Caco-2 (cell line): ENCODE data around the gene PDSS1. TPM values are rescaled to one million over a fixed set of nuclear protein-coding genes. Genes with fewer than 3 reads are reported as not detected.

ENCODE experiments used
- BruUV-seq: library from RNA; stranded (reverse); fragments of 400-500 nt; replicated peaks from 2 replicates; lab custom pipeline; 2021; lab: Mats Ljungman, UMichigan
- CTCF ChIA-PET: fragments of 300-600 bp; sonication (Branson Sonifier 250); formaldehyde crosslinking; loops from one replicate; lab custom pipeline; 2022; ENCODE audit warnings: antibody characterized with exemption; lab: Charles Lee
- POLR2A ChIA-PET: fragments of 300-600 bp; sonication (Branson Sonifier 250); formaldehyde crosslinking; loops from one replicate; lab custom pipeline; 2022; ENCODE audit warnings: antibody characterized with exemption; lab: Charles Lee
- DNase-seq, 2 experiments: peaks; one replicate each; pipeline versions ENCODE4 v3.0.0 to v3.0.0-alpha.2; 2020 to 2022
- H3K27me3 ChIP-seq: replicated peaks from 2 replicates; pipeline ENCODE4 v1.6.0; 2011; ENCODE audit warnings: low read length; ENCODE audit not compliant: control insufficient read depth, insufficient read depth
- H3K36me3 ChIP-seq: 2 replicates; pipeline ENCODE4 v1.5.1; 2011; ENCODE audit warnings: low read length; ENCODE audit not compliant: control insufficient read depth, insufficient read depth
- H3K4me1 ChIP-seq: fragments of 250-450 bp; sonication (Bioruptor Pico); 2 replicates; pipeline ENCODE4 v1.5.1; 2020; ENCODE audit warnings: mild to moderate bottlenecking
- H3K4me3 ChIP-seq: 2 replicates; pipeline ENCODE4 v1.5.1; 2011; ENCODE audit warnings: low read depth, mild to moderate bottlenecking, control low read depth, low read length
- H3K9me3 ChIP-seq: fragments of 250-450 bp; sonication (Bioruptor Pico); 2 replicates; pipeline ENCODE4 v1.5.1; 2020; ENCODE audit warnings: mild to moderate bottlenecking, moderate library complexity
- H3K27ac Mint-ChIP-seq: one replicate; pipeline ENCODE4 v1.8.0; 2022; ENCODE audit warnings: mixed read lengths; ENCODE audit not compliant: unreplicated experiment
- H3K27me3 Mint-ChIP-seq: one replicate; pipeline ENCODE4 v1.8.0; 2022; ENCODE audit warnings: mixed read lengths; ENCODE audit not compliant: insufficient read depth, unreplicated experiment
- H3K36me3 Mint-ChIP-seq: one replicate; pipeline ENCODE4 v1.8.0; 2022; ENCODE audit warnings: mild to moderate bottlenecking, mixed read lengths; ENCODE audit not compliant: insufficient read depth, unreplicated experiment
- H3K4me1 Mint-ChIP-seq: one replicate; pipeline ENCODE4 v1.8.0; 2022; ENCODE audit warnings: low read depth, mixed read lengths; ENCODE audit not compliant: unreplicated experiment
- H3K4me3 Mint-ChIP-seq: one replicate; pipeline ENCODE4 v1.8.0; 2022; ENCODE audit warnings: mild to moderate bottlenecking, moderate library complexity, mixed read lengths; ENCODE audit not compliant: unreplicated experiment
- H3K9me3 Mint-ChIP-seq: one replicate; pipeline ENCODE4 v1.8.0; 2022; ENCODE audit warnings: mixed read lengths; ENCODE audit not compliant: unreplicated experiment
- intact Hi-C: fragments of 100-400 bp; cut with micrococcal nuclease; formaldehyde crosslinking; loops from one replicate; pipeline ENCODE4 v1.10.0; 2022; ENCODE audit not compliant: unreplicated experiment
- total RNA-seq: library from RNA; stranded (reverse); gene quantifications from 2 replicates; pipeline ENCODE4 v1.2.3, GENCODE V29; 2022
- TF ChIP-seq, protein P1 (sequence below), 2 experiments: fragments of 200-600 bp in 1 of 2; IDR thresholded peaks; 1 replicate in 1 of 2; 2 replicates in 1 of 2; pipeline versions ENCODE4 v1.5.1 to v1.8.0; 2011 to 2022; ENCODE audit warnings: antibody characterized with exemption in 1 of 2, control low read depth in 1 of 2, inconsistent platforms in 1 of 2, low read depth in 1 of 2, low read length in 1 of 2, mild to moderate bottlenecking in 1 of 2, moderate library complexity in 1 of 2; ENCODE audit not compliant: insufficient read depth in 1 of 2, severe bottlenecking in 1 of 2, unreplicated experiment in 1 of 2

The PDSS1 gene
- total RNA-seq, 1 experiment from 2014 or later = 24.9 TPM

- Mint-ChIP-seq H3K27me3 (no peaks in the 10 kb centered on the region), H3K4me1 (peaks cover 60% of the 10 kb centered on the region), H3K27ac (peak overlapping the region; percentile 21), H3K9me3 (no peaks in the 10 kb centered on the region), H3K4me3 (peak overlapping the region; percentile 18), H3K36me3 (peaks cover 2% of the 10 kb centered on the region)
- ChIA-PET POLR2A (no interaction called here), CTCF (interaction anchor here (0.9 to 1.1 kb wide), 2 partner anchors 54 to 81 kb away, joined by 3 to 4 read pairs; partner anchors contain the start of gene ABI1)
- no peaks in the 10 kb centered on the region for H3K27me3 ChIP-seq
- no peaks in the 10 kb centered on the region for H3K36me3 ChIP-seq
- intact Hi-C loops = no loop called here
- TF ChIP-seq, protein P1, sequence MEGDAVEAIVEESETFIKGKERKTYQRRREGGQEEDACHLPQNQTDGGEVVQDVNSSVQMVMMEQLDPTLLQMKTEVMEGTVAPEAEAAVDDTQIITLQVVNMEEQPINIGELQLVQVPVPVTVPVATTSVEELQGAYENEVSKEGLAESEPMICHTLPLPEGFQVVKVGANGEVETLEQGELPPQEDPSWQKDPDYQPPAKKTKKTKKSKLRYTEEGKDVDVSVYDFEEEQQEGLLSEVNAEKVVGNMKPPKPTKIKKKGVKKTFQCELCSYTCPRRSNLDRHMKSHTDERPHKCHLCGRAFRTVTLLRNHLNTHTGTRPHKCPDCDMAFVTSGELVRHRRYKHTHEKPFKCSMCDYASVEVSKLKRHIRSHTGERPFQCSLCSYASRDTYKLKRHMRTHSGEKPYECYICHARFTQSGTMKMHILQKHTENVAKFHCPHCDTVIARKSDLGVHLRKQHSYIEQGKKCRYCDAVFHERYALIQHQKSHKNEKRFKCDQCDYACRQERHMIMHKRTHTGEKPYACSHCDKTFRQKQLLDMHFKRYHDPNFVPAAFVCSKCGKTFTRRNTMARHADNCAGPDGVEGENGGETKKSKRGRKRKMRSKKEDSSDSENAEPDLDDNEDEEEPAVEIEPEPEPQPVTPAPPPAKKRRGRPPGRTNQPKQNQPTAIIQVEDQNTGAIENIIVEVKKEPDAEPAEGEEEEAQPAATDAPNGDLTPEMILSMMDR (IDR thresholded peaks at IDR 0.05; ENCODE audit: insufficient read depth in 1 of 2, low read depth in 1 of 2, low read length in 1 of 2, severe bottlenecking in 1 of 2, unreplicated experiment in 1 of 2) = no peak
- peaks cover 54% of the 10 kb centered on the region for H3K4me1 ChIP-seq
- H3K4me3 ChIP-seq = no peak overlapping the region
- H3K9me3 ChIP-seq = no peaks in the 10 kb centered on the region
- DNase-seq = no peak
- BruUV-seq = no TSS peak
These were observed 82.7 kb downstream of the PDSS1 start for GRCh38 chr10:26780106-26780792.

- peak in 1 of 2 experiments; percentile 42 for DNase-seq
- Histone ChIP-seq H3K4me3 (no peak overlapping the region), H3K36me3 (no peaks in the 10 kb centered on the region), H3K4me1 (peaks cover 49% of the 10 kb centered on the region), H3K27me3 (no peaks in the 10 kb centered on the region), H3K9me3 (no peaks in the 10 kb centered on the region)
- peak overlapping the region; percentile 21 for H3K27ac Mint-ChIP-seq
- H3K4me1 Mint-ChIP-seq = peaks cover 52% of the 10 kb centered on the region
- CTCF ChIA-PET = interaction anchor here (0.6 to 1.4 kb wide), 3 partner anchors 55 to 101 kb away, joined by 4 read pairs; partner anchors contain the start of gene ABI1
- no peaks in the 10 kb centered on the region for H3K9me3 Mint-ChIP-seq
- no peaks in the 10 kb centered on the region for H3K27me3 Mint-ChIP-seq
- H3K4me3 Mint-ChIP-seq = no peak overlapping the region
- intact Hi-C loops = no loop called here
- no TSS peak for BruUV-seq
- no peaks in the 10 kb centered on the region for H3K36me3 Mint-ChIP-seq
- POLR2A ChIA-PET = no interaction called here
- TF ChIP-seq, protein P1 (IDR thresholded peaks at IDR 0.05; ENCODE audit: insufficient read depth in 1 of 2, low read depth in 1 of 2, low read length in 1 of 2, severe bottlenecking in 1 of 2, unreplicated experiment in 1 of 2) = no peak
These were observed 83.5 kb downstream of the PDSS1 start for GRCh38 chr10:26780793-26781601.

- Mint-ChIP-seq H3K4me3 (no peak overlapping the region), H3K36me3 (peaks cover 2% of the 10 kb centered on the region), H3K9me3 (no peaks in the 10 kb centered on the region), H3K4me1 (peaks cover 53% of the 10 kb centered on the region), H3K27me3 (no peaks in the 10 kb centered on the region), H3K27ac (peak overlapping the region; percentile 33)
- CTCF ChIA-PET = interaction anchor here (1.4 kb wide), 1 partner anchor 56 kb away, joined by 4 read pairs; no protein-coding TSS in a partner anchor
- no peak for DNase-seq
- Histone ChIP-seq H3K27me3 (no peaks in the 10 kb centered on the region), H3K36me3 (no peaks in the 10 kb centered on the region), H3K4me3 (no peak overlapping the region), H3K9me3 (no peaks in the 10 kb centered on the region), H3K4me1 (peaks cover 41% of the 10 kb centered on the region)
- intact Hi-C loops = no loop called here
- no TSS peak for BruUV-seq
- TF ChIP-seq, protein P1 (IDR thresholded peaks at IDR 0.05; ENCODE audit: insufficient read depth in 1 of 2, low read depth in 1 of 2, low read length in 1 of 2, severe bottlenecking in 1 of 2, unreplicated experiment in 1 of 2) = no peak
- POLR2A ChIA-PET = no interaction called here
These were observed 84.3 kb downstream of the PDSS1 start for GRCh38 chr10:26781797-26782196.
